ENCODE results near the gene RAB11FIP3. TPM values are rescaled to one million over a fixed set of nuclear protein-coding genes. Genes with fewer than 3 reads are reported as not detected.

The RAB11FIP3 gene
- total RNA-seq, 1 donor: 25.3 TPM

GRCh38 chr16:525123-525519 is 99.7 kb downstream of the RAB11FIP3 start:
- peak overlapping the region; percentile 93 for H3K4me2 ChIP-seq (ENCODE audit: insufficient read depth, low read length)
- peak overlapping the region; percentile 77 for H3K27ac ChIP-seq (ENCODE audit: low read depth, low read length)
- H3K36me3 ChIP-seq (ENCODE audit: insufficient read depth, low read length): peaks cover 8% of the 10 kb centered on the region
- H3K4me3 ChIP-seq (ENCODE audit: insufficient read depth, low read length): peak overlapping the region; percentile 35
- no peaks in the 10 kb centered on the region for H3K27me3 ChIP-seq (ENCODE audit: insufficient read depth, low read length)
- H3K4me1 ChIP-seq (ENCODE audit: insufficient read depth, low read length): peaks cover 31% of the 10 kb centered on the region
- H3K9me3 ChIP-seq (ENCODE audit: low read depth, low read length): no peaks in the 10 kb centered on the region
- no peak overlapping the region for H2AFZ ChIP-seq (ENCODE audit: low read length)
- TF ChIP-seq, protein P1, sequence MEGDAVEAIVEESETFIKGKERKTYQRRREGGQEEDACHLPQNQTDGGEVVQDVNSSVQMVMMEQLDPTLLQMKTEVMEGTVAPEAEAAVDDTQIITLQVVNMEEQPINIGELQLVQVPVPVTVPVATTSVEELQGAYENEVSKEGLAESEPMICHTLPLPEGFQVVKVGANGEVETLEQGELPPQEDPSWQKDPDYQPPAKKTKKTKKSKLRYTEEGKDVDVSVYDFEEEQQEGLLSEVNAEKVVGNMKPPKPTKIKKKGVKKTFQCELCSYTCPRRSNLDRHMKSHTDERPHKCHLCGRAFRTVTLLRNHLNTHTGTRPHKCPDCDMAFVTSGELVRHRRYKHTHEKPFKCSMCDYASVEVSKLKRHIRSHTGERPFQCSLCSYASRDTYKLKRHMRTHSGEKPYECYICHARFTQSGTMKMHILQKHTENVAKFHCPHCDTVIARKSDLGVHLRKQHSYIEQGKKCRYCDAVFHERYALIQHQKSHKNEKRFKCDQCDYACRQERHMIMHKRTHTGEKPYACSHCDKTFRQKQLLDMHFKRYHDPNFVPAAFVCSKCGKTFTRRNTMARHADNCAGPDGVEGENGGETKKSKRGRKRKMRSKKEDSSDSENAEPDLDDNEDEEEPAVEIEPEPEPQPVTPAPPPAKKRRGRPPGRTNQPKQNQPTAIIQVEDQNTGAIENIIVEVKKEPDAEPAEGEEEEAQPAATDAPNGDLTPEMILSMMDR (IDR thresholded peaks at IDR 0.05; ENCODE audit: extremely low read depth, low read depth, low read length): no peak
- H3K79me2 ChIP-seq (ENCODE audit: insufficient read depth, low read length): peaks cover 45% of the 10 kb centered on the region
- DNase-seq (ENCODE audit: insufficient read length, low spot score, missing footprints): no peak
- H4K20me1 ChIP-seq (ENCODE audit: insufficient read depth, low read length): peaks cover 45% of the 10 kb centered on the region

- H3K4me2 ChIP-seq (ENCODE audit: insufficient read depth, low read length): peak overlapping the region; percentile 93
- H3K79me2 ChIP-seq (ENCODE audit: insufficient read depth, low read length): peaks cover 51% of the 10 kb centered on the region
- H2AFZ ChIP-seq (ENCODE audit: low read length): no peak overlapping the region
- H3K36me3 ChIP-seq (ENCODE audit: insufficient read depth, low read length): peaks cover 4% of the 10 kb centered on the region
- peak; percentile 99 for DNase-seq (ENCODE audit: insufficient read length, low spot score, missing footprints)
- peaks cover 31% of the 10 kb centered on the region for H3K4me1 ChIP-seq (ENCODE audit: insufficient read depth, low read length)
- H4K20me1 ChIP-seq (ENCODE audit: insufficient read depth, low read length): peaks cover 50% of the 10 kb centered on the region
- no peaks in the 10 kb centered on the region for H3K9me3 ChIP-seq (ENCODE audit: low read depth, low read length)
- peak overlapping the region; percentile 86 for H3K4me3 ChIP-seq (ENCODE audit: insufficient read depth, low read length)
- TF ChIP-seq, protein P1 (IDR thresholded peaks at IDR 0.05; ENCODE audit: extremely low read depth, low read depth, low read length): no peak
- H3K27me3 ChIP-seq (ENCODE audit: insufficient read depth, low read length): no peaks in the 10 kb centered on the region
- H3K27ac ChIP-seq (ENCODE audit: low read depth, low read length): peak overlapping the region; percentile 77
These were observed 100.2 kb downstream of the RAB11FIP3 start for GRCh38 chr16:525520-526180.

- H3K9me3 ChIP-seq (ENCODE audit: low read depth, low read length): no peaks in the 10 kb centered on the region
- H3K27me3 ChIP-seq (ENCODE audit: insufficient read depth, low read length): no peaks in the 10 kb centered on the region
- H3K4me2 ChIP-seq (ENCODE audit: insufficient read depth, low read length): peak overlapping the region; percentile 93
- H3K36me3 ChIP-seq (ENCODE audit: insufficient read depth, low read length): peaks cover 3% of the 10 kb centered on the region
- H4K20me1 ChIP-seq (ENCODE audit: insufficient read depth, low read length): peaks cover 56% of the 10 kb centered on the region
- H2AFZ ChIP-seq (ENCODE audit: low read length): peak overlapping the region; percentile 62
- peaks cover 31% of the 10 kb centered on the region for H3K4me1 ChIP-seq (ENCODE audit: insufficient read depth, low read length)
- DNase-seq (ENCODE audit: insufficient read length, low spot score, missing footprints): peak; percentile 89
- H3K4me3 ChIP-seq (ENCODE audit: insufficient read depth, low read length): peak overlapping the region; percentile 86
- H3K27ac ChIP-seq (ENCODE audit: low read depth, low read length): peak overlapping the region; percentile 77
- H3K79me2 ChIP-seq (ENCODE audit: insufficient read depth, low read length): peaks cover 58% of the 10 kb centered on the region
- TF ChIP-seq, protein P1 (IDR thresholded peaks at IDR 0.05; ENCODE audit: extremely low read depth, low read depth, low read length): no peak
These were observed 100.9 kb downstream of the RAB11FIP3 start for GRCh38 chr16:526181-527014.

All from osteoblast (primary cell).